ENCODE measurements around the gene SLC6A20.

SLC6A20 gene

GRCh38 chr3:45799586-45799985, 3.2 kb upstream of the SLC6A20 start:
- no peak for DNase-seq

- DNase-seq, result no peak
Observed at GRCh38 chr3:45798034-45798433, 1.7 kb upstream of the SLC6A20 start.

- DNase-seq, result no peak
Observed at GRCh38 chr3:45796902-45797637, 734 bp upstream of the SLC6A20 start.

- DNase-seq, result no peak
Observed at GRCh38 chr3:45795509-45795881, 841 bp downstream of the SLC6A20 start.

- no peak for DNase-seq
Observed at GRCh38 chr3:45794660-45795059, 1.7 kb downstream of the SLC6A20 start.

- no peak for DNase-seq
Observed at GRCh38 chr3:45794177-45794560, 2.2 kb downstream of the SLC6A20 start.

GRCh38 chr3:45793482-45794176, 2.7 kb downstream of the SLC6A20 start:
- DNase-seq, result no peak

GRCh38 chr3:45792516-45793172, 3.7 kb downstream of the SLC6A20 start:
- no peak for DNase-seq

GRCh38 chr3:45792036-45792435, 4.3 kb downstream of the SLC6A20 start:
- no peak for DNase-seq

- no peak for DNase-seq
Observed at GRCh38 chr3:45790596-45790995, 5.7 kb downstream of the SLC6A20 start.

GRCh38 chr3:45789235-45789812, 7.0 kb downstream of the SLC6A20 start:
- DNase-seq, result no peak

GRCh38 chr3:45787551-45787950, 8.8 kb downstream of the SLC6A20 start:
- DNase-seq, result no peak

GRCh38 chr3:45786801-45787495, 9.4 kb downstream of the SLC6A20 start:
- DNase-seq, result no peak

- DNase-seq, result no peak
Observed at GRCh38 chr3:45785605-45786150, 10.7 kb downstream of the SLC6A20 start.

- DNase-seq, result no peak
Observed at GRCh38 chr3:45783667-45784066, 12.7 kb downstream of the SLC6A20 start.

GRCh38 chr3:45782381-45782780, 14.0 kb downstream of the SLC6A20 start:
- no peak for DNase-seq

GRCh38 chr3:45781841-45782240, 14.5 kb downstream of the SLC6A20 start:
- DNase-seq, result no peak

GRCh38 chr3:45781271-45781670, 15.1 kb downstream of the SLC6A20 start:
- no peak for DNase-seq

GRCh38 chr3:45779746-45780735, 16.3 kb downstream of the SLC6A20 start:
- DNase-seq, result no peak

GRCh38 chr3:45778761-45779201, 17.6 kb downstream of the SLC6A20 start:
- no peak for DNase-seq

- DNase-seq, result no peak
Observed at GRCh38 chr3:45777746-45778386, 18.5 kb downstream of the SLC6A20 start.

Data from OCI-M1 (cell line).